GM21717 (cell line): Measurements from ENCODE around the gene KIRREL3.
"Not testable (repeated sequence)": the region's sequence is repeated elsewhere in the genome, so short reads cannot be mapped to it uniquely, and the experiment has no call there.

Experiments used
- ATAC-seq: cut with Tn5 transposase; IDR thresholded peaks from one replicate; pipeline ENCODE4 v1.9.1; 2021; ENCODE audit warnings: mild to moderate bottlenecking, moderate library complexity; ENCODE audit not compliant: unreplicated experiment

Gene KIRREL3

GRCh38 chr11:126396266-126396665 is 604.3 kb downstream of the KIRREL3 start:
- ATAC-seq = not testable (repeated sequence)

- not testable (repeated sequence) for ATAC-seq
These were observed 604.8 kb downstream of the KIRREL3 start for GRCh38 chr11:126395784-126396183.

- ATAC-seq = not testable (repeated sequence)
These were observed 605.9 kb downstream of the KIRREL3 start for GRCh38 chr11:126394634-126395072.

GRCh38 chr11:126394036-126394435 is 606.5 kb downstream of the KIRREL3 start:
- no peak for ATAC-seq

- no peak for ATAC-seq
These were observed 607.4 kb downstream of the KIRREL3 start for GRCh38 chr11:126393143-126393542.

GRCh38 chr11:126392633-126393013 is 607.9 kb downstream of the KIRREL3 start:
- ATAC-seq = no peak

- ATAC-seq = no peak
These were observed 608.5 kb downstream of the KIRREL3 start for GRCh38 chr11:126391970-126392632.

GRCh38 chr11:126391286-126391954 is 609.1 kb downstream of the KIRREL3 start:
- ATAC-seq = no peak

- no peak for ATAC-seq
These were observed 610.2 kb downstream of the KIRREL3 start for GRCh38 chr11:126390272-126390867.

GRCh38 chr11:126387857-126388256 is 612.7 kb downstream of the KIRREL3 start:
- ATAC-seq = no peak

GRCh38 chr11:126386729-126387071 is 613.9 kb downstream of the KIRREL3 start:
- not testable (repeated sequence) for ATAC-seq

GRCh38 chr11:126385991-126386728 is 614.4 kb downstream of the KIRREL3 start:
- ATAC-seq = no peak

GRCh38 chr11:126384449-126385070 is 616.0 kb downstream of the KIRREL3 start:
- ATAC-seq = no peak

- no peak for ATAC-seq
These were observed 616.9 kb downstream of the KIRREL3 start for GRCh38 chr11:126383339-126384335.

- not testable (repeated sequence) for ATAC-seq
These were observed 617.9 kb downstream of the KIRREL3 start for GRCh38 chr11:126382641-126383040.

GRCh38 chr11:126381960-126382359 is 618.6 kb downstream of the KIRREL3 start:
- ATAC-seq = not testable (repeated sequence)

GRCh38 chr11:126380909-126381308 is 619.7 kb downstream of the KIRREL3 start:
- ATAC-seq = no peak

- ATAC-seq = no peak
These were observed 621.8 kb downstream of the KIRREL3 start for GRCh38 chr11:126378763-126379162.

- no peak for ATAC-seq
These were observed 624.8 kb downstream of the KIRREL3 start for GRCh38 chr11:126375726-126376125.
